GM18520 (cell line): ENCODE results near the gene GNA12.
"Not testable (repeated sequence)": the region's sequence is repeated elsewhere in the genome, so short reads cannot be mapped to it uniquely, and the experiment has no call there.

Experiments
- ATAC-seq: cut with Tn5 transposase; IDR thresholded peaks from one replicate; pipeline ENCODE4 v1.9.1; 2021; ENCODE audit not compliant: unreplicated experiment

GNA12 gene

GRCh38 chr7:2680792-2681490, 163.2 kb downstream of the GNA12 start:
- ATAC-seq, result no peak

- ATAC-seq, result no peak
Measured at GRCh38 chr7:2680256-2680655, 163.9 kb downstream of the GNA12 start.

- not testable (repeated sequence) for ATAC-seq
Measured at GRCh38 chr7:2679135-2680127, 164.7 kb downstream of the GNA12 start.

- ATAC-seq, result not testable (repeated sequence)
Measured at GRCh38 chr7:2678454-2678853, 165.7 kb downstream of the GNA12 start.
